PFSK-1 (cell line): ENCODE data around the gene CYFIP2.

ENCODE experiments used
- FOXP2 ChIP-seq: optimal IDR thresholded peaks from 2 replicates; pipeline ENCODE3; 2011; ENCODE audit warnings: borderline replicate concordance, control low read depth, inconsistent platforms; ENCODE audit not compliant: insufficient read depth; ENCODE audit errors: extremely low read length, extremely low read depth
- POLR2AphosphoS5 ChIP-seq: IDR thresholded peaks from 2 replicates; pipeline ENCODE4 v1.6.1; 2012; ENCODE audit warnings: low read depth, mild to moderate bottlenecking, control low read depth, low read length, moderate library complexity
- SIN3A ChIP-seq: IDR thresholded peaks from 2 replicates; pipeline ENCODE4 v1.6.1; 2012; ENCODE audit warnings: mild to moderate bottlenecking, low read length, moderate library complexity, borderline replicate concordance; ENCODE audit not compliant: insufficient read depth
- TAF1 ChIP-seq: IDR thresholded peaks from 2 replicates; pipeline ENCODE4 v1.6.1; 2012; ENCODE audit warnings: low read length, control low read depth, borderline replicate concordance; ENCODE audit not compliant: insufficient read depth
- TF ChIP-seq, protein P1 (sequence below), 2 experiments: IDR thresholded peaks; 2 replicates each; pipeline versions ENCODE4 v1.6.1 to v1.8.0; 2011 to 2012; ENCODE audit warnings: low read depth in 2 of 2, low read length in 2 of 2, control low read depth in 1 of 2, inconsistent platforms in 1 of 2, mild to moderate bottlenecking in 1 of 2, moderate library complexity in 1 of 2; ENCODE audit not compliant: insufficient read depth in 1 of 2

CYFIP2 gene

DNA sequence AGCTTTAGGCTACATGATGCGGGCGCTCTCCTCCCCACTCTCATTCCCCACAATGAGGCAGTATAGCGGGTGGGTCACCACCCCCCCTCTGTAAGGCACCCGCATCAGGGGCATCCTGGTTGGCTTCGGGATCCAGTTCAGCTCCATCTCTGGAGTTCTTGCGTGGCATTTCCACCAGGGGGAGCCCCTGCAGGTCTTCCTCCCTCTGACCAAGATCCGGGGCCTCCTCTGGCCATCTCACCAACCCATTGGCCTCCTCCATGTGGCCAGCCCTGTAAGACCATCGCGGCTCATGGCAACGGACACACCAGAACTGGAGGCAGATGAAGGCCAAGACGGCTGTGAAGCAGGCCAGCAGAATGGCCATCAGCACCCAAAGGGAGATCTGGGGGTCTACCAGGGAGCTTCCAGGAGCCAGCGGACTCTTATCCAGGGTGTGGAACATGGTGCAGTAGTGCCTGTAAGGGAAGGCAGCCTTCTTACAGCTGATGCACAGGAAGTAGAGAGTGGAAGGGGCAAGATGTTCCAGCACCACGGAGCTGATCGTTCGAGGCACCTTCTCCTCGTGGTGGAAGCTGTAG, 77.0 kb downstream of the CYFIP2 start:
- TF ChIP-seq FOXP2 (no peak), SIN3A (no peak), POLR2AphosphoS5 (no peak), TAF1 (no peak)
- TF ChIP-seq, protein P1, sequence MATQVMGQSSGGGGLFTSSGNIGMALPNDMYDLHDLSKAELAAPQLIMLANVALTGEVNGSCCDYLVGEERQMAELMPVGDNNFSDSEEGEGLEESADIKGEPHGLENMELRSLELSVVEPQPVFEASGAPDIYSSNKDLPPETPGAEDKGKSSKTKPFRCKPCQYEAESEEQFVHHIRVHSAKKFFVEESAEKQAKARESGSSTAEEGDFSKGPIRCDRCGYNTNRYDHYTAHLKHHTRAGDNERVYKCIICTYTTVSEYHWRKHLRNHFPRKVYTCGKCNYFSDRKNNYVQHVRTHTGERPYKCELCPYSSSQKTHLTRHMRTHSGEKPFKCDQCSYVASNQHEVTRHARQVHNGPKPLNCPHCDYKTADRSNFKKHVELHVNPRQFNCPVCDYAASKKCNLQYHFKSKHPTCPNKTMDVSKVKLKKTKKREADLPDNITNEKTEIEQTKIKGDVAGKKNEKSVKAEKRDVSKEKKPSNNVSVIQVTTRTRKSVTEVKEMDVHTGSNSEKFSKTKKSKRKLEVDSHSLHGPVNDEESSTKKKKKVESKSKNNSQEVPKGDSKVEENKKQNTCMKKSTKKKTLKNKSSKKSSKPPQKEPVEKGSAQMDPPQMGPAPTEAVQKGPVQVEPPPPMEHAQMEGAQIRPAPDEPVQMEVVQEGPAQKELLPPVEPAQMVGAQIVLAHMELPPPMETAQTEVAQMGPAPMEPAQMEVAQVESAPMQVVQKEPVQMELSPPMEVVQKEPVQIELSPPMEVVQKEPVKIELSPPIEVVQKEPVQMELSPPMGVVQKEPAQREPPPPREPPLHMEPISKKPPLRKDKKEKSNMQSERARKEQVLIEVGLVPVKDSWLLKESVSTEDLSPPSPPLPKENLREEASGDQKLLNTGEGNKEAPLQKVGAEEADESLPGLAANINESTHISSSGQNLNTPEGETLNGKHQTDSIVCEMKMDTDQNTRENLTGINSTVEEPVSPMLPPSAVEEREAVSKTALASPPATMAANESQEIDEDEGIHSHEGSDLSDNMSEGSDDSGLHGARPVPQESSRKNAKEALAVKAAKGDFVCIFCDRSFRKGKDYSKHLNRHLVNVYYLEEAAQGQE (IDR thresholded peaks at IDR 0.05; ENCODE audit: insufficient read depth in 1 of 2, low read depth in 2 of 2, low read length in 2 of 2): no peak

DNA sequence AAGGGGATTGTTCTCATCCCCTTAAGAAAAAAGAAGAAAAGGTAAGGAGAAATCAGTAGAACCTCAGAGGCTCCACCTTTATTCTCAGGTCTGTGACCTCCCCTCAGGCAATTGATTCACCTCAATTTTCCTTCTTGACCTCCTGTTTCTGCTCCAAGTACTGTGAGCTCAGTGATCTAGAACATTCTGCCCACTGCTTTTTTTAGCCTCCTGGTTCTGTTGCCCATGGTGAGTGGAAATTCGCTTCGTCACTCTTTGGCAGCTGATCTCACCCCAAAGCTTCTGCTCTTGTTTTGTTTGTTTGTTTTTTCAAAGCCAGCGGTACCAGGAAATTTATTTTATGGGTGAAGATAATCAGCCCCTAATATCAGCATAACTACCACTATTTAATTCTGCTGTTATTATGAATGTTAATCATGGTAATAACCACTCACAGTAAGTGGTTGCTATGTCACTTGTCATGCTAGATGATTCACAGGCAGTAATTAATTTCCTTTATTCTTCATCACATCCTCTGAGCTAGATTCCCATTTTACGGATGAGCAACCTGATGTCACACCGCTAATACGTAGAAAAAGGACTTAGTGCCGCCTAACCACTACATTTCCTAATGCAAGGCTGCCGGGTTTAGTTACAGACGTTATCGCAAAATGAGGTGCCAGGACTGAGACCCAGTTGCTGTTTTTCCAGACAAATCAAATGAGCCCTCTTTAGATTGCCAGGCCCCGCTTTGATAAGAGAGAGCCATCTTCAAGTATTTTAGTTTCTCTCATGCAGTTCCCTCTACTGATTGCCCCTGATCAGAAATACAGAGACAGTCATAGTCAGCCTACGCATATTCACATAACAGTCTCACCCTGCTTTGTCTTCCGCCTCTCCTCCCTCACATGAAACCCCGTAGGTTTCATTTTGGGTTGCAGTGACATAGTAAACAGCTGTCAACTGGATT, 78.2 kb downstream of the CYFIP2 start:
- no peak for TF ChIP-seq FOXP2
- TF ChIP-seq TAF1: no peak
- no peak for TF ChIP-seq POLR2AphosphoS5
- TF ChIP-seq SIN3A: no peak
- TF ChIP-seq, protein P1 (IDR thresholded peaks at IDR 0.05; ENCODE audit: insufficient read depth in 1 of 2, low read depth in 2 of 2, low read length in 2 of 2): no peak

DNA sequence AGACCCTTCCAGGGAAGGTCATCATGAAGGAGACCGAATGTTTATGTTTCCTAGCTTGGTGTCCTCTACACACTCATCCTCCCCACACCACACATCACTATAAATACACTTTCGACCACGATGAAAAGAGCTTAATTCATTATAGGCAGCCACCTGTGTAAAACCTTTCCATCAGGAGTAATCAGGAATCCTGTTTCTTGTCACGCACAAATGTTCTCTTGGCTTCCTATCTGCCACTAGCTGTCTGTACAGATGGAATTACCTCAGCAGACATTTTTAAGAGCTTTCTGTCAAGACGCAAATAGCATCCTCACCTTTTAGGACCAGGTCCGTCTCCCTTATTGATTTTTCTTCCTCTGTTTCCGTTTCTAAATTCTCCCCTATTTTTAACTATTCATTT, 79.1 kb downstream of the CYFIP2 start:
- TF ChIP-seq SIN3A (no peak), FOXP2 (no peak), POLR2AphosphoS5 (no peak)

DNA sequence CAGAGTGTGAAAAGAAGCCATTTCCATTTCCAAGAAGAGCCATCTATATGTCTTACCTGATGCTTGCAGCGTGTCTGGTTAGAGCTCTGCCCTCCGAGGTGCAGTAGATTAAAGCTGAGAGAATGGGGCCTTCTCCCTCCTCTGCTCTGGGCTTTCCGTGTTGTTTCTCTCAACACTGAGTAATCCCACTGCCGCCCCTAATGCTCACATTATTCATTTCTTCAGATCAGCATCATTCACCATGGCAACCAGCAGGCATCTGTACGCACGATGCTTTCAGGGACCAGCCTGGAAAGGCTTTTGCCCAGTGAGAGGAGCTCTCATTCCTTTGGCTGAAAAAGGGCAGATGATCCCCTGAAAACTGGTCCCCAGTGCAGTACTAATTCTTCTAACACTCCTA, 79.6 kb downstream of the CYFIP2 start:
- no peak for TF ChIP-seq SIN3A
- no peak for TF ChIP-seq POLR2AphosphoS5
- TF ChIP-seq, protein P1 (IDR thresholded peaks at IDR 0.05; ENCODE audit: insufficient read depth in 1 of 2, low read depth in 2 of 2, low read length in 2 of 2): no peak
- TF ChIP-seq TAF1: no peak
- TF ChIP-seq FOXP2: no peak

DNA sequence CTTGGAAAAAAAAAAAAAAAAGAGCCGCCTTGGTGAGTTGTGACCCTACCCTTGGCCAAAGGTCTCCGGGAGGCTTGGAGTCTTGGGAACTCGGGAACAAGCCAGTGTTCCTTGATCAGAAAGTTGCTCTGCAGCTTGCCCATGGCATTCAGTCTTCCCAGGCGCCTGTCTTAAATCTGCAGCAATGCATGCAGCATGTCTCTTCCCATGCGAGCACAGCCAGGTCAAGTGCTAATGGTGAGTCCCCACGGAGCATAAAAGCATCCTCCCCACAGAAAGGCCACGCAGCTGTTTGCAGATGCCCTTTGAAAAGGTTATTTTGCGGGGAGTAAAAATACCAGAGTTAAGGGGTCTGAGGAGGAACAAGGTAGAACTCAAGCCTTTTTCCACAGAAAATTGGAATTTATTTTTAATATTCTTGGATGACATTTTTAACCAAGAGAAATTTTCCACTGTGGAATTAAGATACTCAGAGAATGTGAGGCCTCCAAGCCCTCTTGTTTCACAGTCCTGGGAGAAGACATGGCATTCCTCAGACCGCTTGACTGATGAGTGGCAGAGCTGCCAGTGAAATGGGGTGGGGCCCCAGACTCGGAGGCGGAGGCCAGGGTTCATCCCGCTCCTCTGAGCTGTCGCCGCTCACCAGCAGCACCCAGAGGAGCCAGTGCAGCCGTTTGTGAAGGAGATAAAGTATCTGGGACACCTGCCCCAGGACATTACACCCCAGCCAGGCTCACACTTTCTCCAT, 81.6 kb downstream of the CYFIP2 start:
- TF ChIP-seq TAF1: no peak
- no peak for TF ChIP-seq SIN3A
- TF ChIP-seq, protein P1 (IDR thresholded peaks at IDR 0.05; ENCODE audit: insufficient read depth in 1 of 2, low read depth in 2 of 2, low read length in 2 of 2): no peak
- no peak for TF ChIP-seq POLR2AphosphoS5
- TF ChIP-seq FOXP2: no peak
